ENCODE measurements around the gene SLC6A17. TPM values are rescaled to one million over a fixed set of nuclear protein-coding genes. Genes with fewer than 3 reads are reported as not detected.

The SLC6A17 gene
- total RNA-seq, 1 donor from 2014 or later: 3.6 TPM

DNA sequence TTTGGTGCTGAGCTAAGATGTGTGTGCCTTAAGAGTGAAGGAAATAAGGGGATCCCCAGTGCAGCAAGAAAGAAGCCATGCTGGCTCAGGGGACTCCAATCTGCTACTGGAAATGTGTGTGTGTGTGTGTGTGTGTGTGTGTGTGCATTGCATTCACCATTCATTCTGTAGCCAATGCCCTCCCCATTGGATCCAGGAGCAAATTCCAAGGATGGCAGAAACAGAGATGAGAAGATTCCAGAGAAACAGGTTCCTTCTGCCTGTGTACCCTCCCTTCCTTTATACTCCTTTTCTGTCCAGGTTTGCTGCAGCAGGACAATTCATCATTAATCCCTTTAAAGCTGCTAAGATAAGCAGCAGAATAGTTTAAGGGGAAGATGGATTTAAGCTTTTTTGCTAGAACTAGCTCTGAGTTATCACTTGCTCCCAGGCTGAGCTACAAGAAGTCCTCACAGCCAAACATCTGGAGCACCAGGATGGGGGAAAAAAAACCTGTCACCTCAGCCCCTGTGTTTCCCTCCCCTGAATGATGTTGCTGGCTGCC lies 3.2 kb downstream of the SLC6A17 start:
- H3K4me1 ChIP-seq (ENCODE audit: insufficient read depth, low read length): peaks cover 18% of the 10 kb centered on the region
- H4K20me1 ChIP-seq (ENCODE audit: insufficient read depth, low read length): no peaks in the 10 kb centered on the region
- DNase-seq (ENCODE audit: low read depth) (no peak), FAIRE-seq (no peak)
- Mint-ChIP-seq H3K4me3 (ENCODE audit: unreplicated experiment) (no peak overlapping the region), H3K27me3 (ENCODE audit: low read depth, unreplicated experiment) (peaks cover 62% of the 10 kb centered on the region), H3K27ac (ENCODE audit: unreplicated experiment) (no peak overlapping the region), H3K9me3 (ENCODE audit: unreplicated experiment) (peaks cover 2% of the 10 kb centered on the region), H3K4me1 (ENCODE audit: low read depth, unreplicated experiment) (peaks cover 7% of the 10 kb centered on the region), H3K36me3 (ENCODE audit: low read depth, unreplicated experiment) (no peaks in the 10 kb centered on the region)
- H3K36me3 ChIP-seq (ENCODE audit: insufficient read depth, low read length): no peaks in the 10 kb centered on the region
- H3K9me3 ChIP-seq (ENCODE audit: insufficient read depth, low read depth, low read length): no peaks in the 10 kb centered on the region
- peaks cover 18% of the 10 kb centered on the region for H3K27me3 ChIP-seq (ENCODE audit: insufficient read depth, low read length)
- TF ChIP-seq, protein P1, sequence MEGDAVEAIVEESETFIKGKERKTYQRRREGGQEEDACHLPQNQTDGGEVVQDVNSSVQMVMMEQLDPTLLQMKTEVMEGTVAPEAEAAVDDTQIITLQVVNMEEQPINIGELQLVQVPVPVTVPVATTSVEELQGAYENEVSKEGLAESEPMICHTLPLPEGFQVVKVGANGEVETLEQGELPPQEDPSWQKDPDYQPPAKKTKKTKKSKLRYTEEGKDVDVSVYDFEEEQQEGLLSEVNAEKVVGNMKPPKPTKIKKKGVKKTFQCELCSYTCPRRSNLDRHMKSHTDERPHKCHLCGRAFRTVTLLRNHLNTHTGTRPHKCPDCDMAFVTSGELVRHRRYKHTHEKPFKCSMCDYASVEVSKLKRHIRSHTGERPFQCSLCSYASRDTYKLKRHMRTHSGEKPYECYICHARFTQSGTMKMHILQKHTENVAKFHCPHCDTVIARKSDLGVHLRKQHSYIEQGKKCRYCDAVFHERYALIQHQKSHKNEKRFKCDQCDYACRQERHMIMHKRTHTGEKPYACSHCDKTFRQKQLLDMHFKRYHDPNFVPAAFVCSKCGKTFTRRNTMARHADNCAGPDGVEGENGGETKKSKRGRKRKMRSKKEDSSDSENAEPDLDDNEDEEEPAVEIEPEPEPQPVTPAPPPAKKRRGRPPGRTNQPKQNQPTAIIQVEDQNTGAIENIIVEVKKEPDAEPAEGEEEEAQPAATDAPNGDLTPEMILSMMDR (IDR thresholded peaks at IDR 0.05; ENCODE audit: insufficient read depth, low read depth, low read length): no peak
- TF ChIP-seq EZH2 (IDR thresholded peaks at IDR 0.05; ENCODE audit: insufficient read depth, low read length): no peak
- no peaks in the 10 kb centered on the region for H3K79me2 ChIP-seq (ENCODE audit: insufficient read depth, low read length)
- H3K27ac ChIP-seq (ENCODE audit: low read depth, low read length): no peak overlapping the region
- H2AFZ ChIP-seq (ENCODE audit: low read depth, low read length): no peak overlapping the region
- no peak overlapping the region for H3K4me2 ChIP-seq (ENCODE audit: low read length)
- no peak overlapping the region for H3K9ac ChIP-seq (ENCODE audit: low read length)
- H3K4me3 ChIP-seq (ENCODE audit: insufficient read depth, low read depth, low read length): no peak overlapping the region

GRCh38 chr1:110155878-110156522 lies 5.7 kb downstream of the SLC6A17 start:
- Histone ChIP-seq H3K4me2 (ENCODE audit: low read length) (no peak overlapping the region), H3K9ac (ENCODE audit: low read length) (no peak overlapping the region), H3K79me2 (ENCODE audit: insufficient read depth, low read length) (no peaks in the 10 kb centered on the region), H3K4me1 (ENCODE audit: insufficient read depth, low read length) (peaks cover 8% of the 10 kb centered on the region), H3K27me3 (ENCODE audit: insufficient read depth, low read length) (peaks cover 13% of the 10 kb centered on the region), H3K36me3 (ENCODE audit: insufficient read depth, low read length) (no peaks in the 10 kb centered on the region), H3K9me3 (ENCODE audit: insufficient read depth, low read depth, low read length) (no peaks in the 10 kb centered on the region), H3K4me3 (ENCODE audit: insufficient read depth, low read depth, low read length) (no peak overlapping the region), H4K20me1 (ENCODE audit: insufficient read depth, low read length) (no peaks in the 10 kb centered on the region), H3K27ac (ENCODE audit: low read depth, low read length) (no peak overlapping the region), H2AFZ (ENCODE audit: low read depth, low read length) (no peak overlapping the region)
- Mint-ChIP-seq H3K4me3 (ENCODE audit: unreplicated experiment) (no peak overlapping the region), H3K9me3 (ENCODE audit: unreplicated experiment) (peaks cover 8% of the 10 kb centered on the region), H3K36me3 (ENCODE audit: low read depth, unreplicated experiment) (peaks cover 3% of the 10 kb centered on the region), H3K27ac (ENCODE audit: unreplicated experiment) (no peak overlapping the region), H3K27me3 (ENCODE audit: low read depth, unreplicated experiment) (peaks cover 72% of the 10 kb centered on the region), H3K4me1 (ENCODE audit: low read depth, unreplicated experiment) (peaks cover 7% of the 10 kb centered on the region)
- DNase-seq (ENCODE audit: low read depth) (peak; percentile 42), FAIRE-seq (no peak)
- TF ChIP-seq EZH2 (IDR thresholded peaks at IDR 0.05; ENCODE audit: insufficient read depth, low read length): no peak
- TF ChIP-seq, protein P1 (IDR thresholded peaks at IDR 0.05; ENCODE audit: insufficient read depth, low read depth, low read length): no peak

GRCh38 chr1:110158261-110158660 lies 8.0 kb downstream of the SLC6A17 start:
- DNase-seq (ENCODE audit: low read depth) (no peak), FAIRE-seq (no peak)
- Histone ChIP-seq H3K36me3 (ENCODE audit: insufficient read depth, low read length) (no peaks in the 10 kb centered on the region), H3K9ac (ENCODE audit: low read length) (no peak overlapping the region), H2AFZ (ENCODE audit: low read depth, low read length) (no peak overlapping the region), H3K4me2 (ENCODE audit: low read length) (no peak overlapping the region), H3K4me3 (ENCODE audit: insufficient read depth, low read depth, low read length) (no peak overlapping the region), H3K4me1 (ENCODE audit: insufficient read depth, low read length) (no peaks in the 10 kb centered on the region), H4K20me1 (ENCODE audit: insufficient read depth, low read length) (no peaks in the 10 kb centered on the region), H3K27ac (ENCODE audit: low read depth, low read length) (no peak overlapping the region), H3K27me3 (ENCODE audit: insufficient read depth, low read length) (peaks cover 13% of the 10 kb centered on the region), H3K79me2 (ENCODE audit: insufficient read depth, low read length) (no peaks in the 10 kb centered on the region), H3K9me3 (ENCODE audit: insufficient read depth, low read depth, low read length) (no peaks in the 10 kb centered on the region)
- no peaks in the 10 kb centered on the region for H3K4me1 Mint-ChIP-seq (ENCODE audit: low read depth, unreplicated experiment)
- peaks cover 3% of the 10 kb centered on the region for H3K36me3 Mint-ChIP-seq (ENCODE audit: low read depth, unreplicated experiment)
- TF ChIP-seq EZH2 (IDR thresholded peaks at IDR 0.05; ENCODE audit: insufficient read depth, low read length): no peak
- TF ChIP-seq, protein P1 (IDR thresholded peaks at IDR 0.05; ENCODE audit: insufficient read depth, low read depth, low read length): no peak
- peaks cover 8% of the 10 kb centered on the region for H3K9me3 Mint-ChIP-seq (ENCODE audit: unreplicated experiment)
- H3K4me3 Mint-ChIP-seq (ENCODE audit: unreplicated experiment): no peak overlapping the region
- H3K27me3 Mint-ChIP-seq (ENCODE audit: low read depth, unreplicated experiment): peaks cover 67% of the 10 kb centered on the region
- H3K27ac Mint-ChIP-seq (ENCODE audit: unreplicated experiment): no peak overlapping the region

Data from astrocyte (in vitro differentiated cells and primary cell).